SKM-1 (cell line): ENCODE results near the gene TRPV4.

Experiments used
- DNase-seq: peaks from one replicate; lab custom pipeline; 2025; ENCODE audit not compliant: unreplicated experiment; lab: John Stamatoyannopoulos, UW

Gene TRPV4

GRCh38 chr12:109741970-109742703 lies 91.1 kb downstream of the TRPV4 start:
- no peak for DNase-seq

- DNase-seq: no peak
Measured at GRCh38 chr12:109741286-109741969, 91.8 kb downstream of the TRPV4 start.

GRCh38 chr12:109740694-109741245 lies 92.4 kb downstream of the TRPV4 start:
- DNase-seq: no peak

- DNase-seq: no peak
Measured at GRCh38 chr12:109739747-109740693, 93.2 kb downstream of the TRPV4 start.

- DNase-seq: no peak
Measured at GRCh38 chr12:109738878-109739665, 94.1 kb downstream of the TRPV4 start.

GRCh38 chr12:109738209-109738608 lies 95.0 kb downstream of the TRPV4 start:
- DNase-seq: no peak

GRCh38 chr12:109737631-109738030 lies 95.6 kb downstream of the TRPV4 start:
- DNase-seq: no peak

GRCh38 chr12:109737126-109737525 lies 96.1 kb downstream of the TRPV4 start:
- DNase-seq: no peak

- no peak for DNase-seq
Measured at GRCh38 chr12:109736552-109737108, 96.6 kb downstream of the TRPV4 start.

- no peak for DNase-seq
Measured at GRCh38 chr12:109735825-109736551, 97.2 kb downstream of the TRPV4 start.

GRCh38 chr12:109735051-109735521 lies 98.1 kb downstream of the TRPV4 start:
- DNase-seq: no peak

GRCh38 chr12:109734219-109735000 lies 98.8 kb downstream of the TRPV4 start:
- DNase-seq: no peak
